BLaER1 treated with 17β-estradiol and CSF1 and Interleukin-3, amounts not matched to agents 10 nM and 100 nM (cell line): ENCODE results near the gene SLC7A8.

Experiments
- H3K27ac ChIP-seq, 11 experiments: shearing (Covaris generic); formaldehyde crosslinking; 2 replicates each; pipeline ENCODE4 v1.8.1; 2022
- H3K27me3 ChIP-seq, 11 experiments: shearing (Covaris generic); formaldehyde crosslinking; 2 replicates each; pipeline ENCODE4 v1.8.1; 2022
- H3K36me3 ChIP-seq, 11 experiments: shearing (Covaris generic); formaldehyde crosslinking; 2 replicates each; pipeline ENCODE4 v1.8.1; 2022
- H3K4me1 ChIP-seq, 10 experiments: shearing (Covaris generic); formaldehyde crosslinking; 2 replicates each; pipeline ENCODE4 v1.8.1; 2022
- H3K4me2 ChIP-seq, 11 experiments: shearing (Covaris generic); formaldehyde crosslinking; 2 replicates each; pipeline ENCODE4 v1.8.1; 2022
- H3K4me3 ChIP-seq, 10 experiments: shearing (Covaris generic); formaldehyde crosslinking; 2 replicates each; pipeline ENCODE4 v1.8.1; 2022
- H3K9ac ChIP-seq, 11 experiments: shearing (Covaris generic); formaldehyde crosslinking; 2 replicates each; pipeline ENCODE4 v1.8.1; 2022
- H3K9me3 ChIP-seq, 11 experiments: shearing (Covaris generic); formaldehyde crosslinking; replicated peaks in 1 of 11; 2 replicates each; pipeline ENCODE4 v1.8.1; 2022
- H4K20me1 ChIP-seq, 11 experiments: shearing (Covaris generic); formaldehyde crosslinking; 2 replicates each; pipeline ENCODE4 v1.8.1; 2022
- Cebpa-rat ChIP-seq, 11 experiments: shearing (Covaris generic); IDR thresholded peaks; 2 replicates each; pipeline ENCODE4 v1.8.1; 2022

SLC7A8 gene

GRCh38 chr14:23146980-23147379 lies 36.5 kb downstream of the SLC7A8 start:
- no peaks in the 10 kb centered on the region; a peak in 1 of 22 replicates for H4K20me1 ChIP-seq
- peak overlapping the region in 1 of 11 experiments; percentile 41; a peak in 2 of 22 replicates for H3K4me2 ChIP-seq
- H3K4me1 ChIP-seq = peaks cover 0 to 65% (median 0%) of the 10 kb centered on the region in 10 experiments; a peak in 5 of 20 replicates
- H3K27ac ChIP-seq = no peak overlapping the region
- no peaks in the 10 kb centered on the region for H3K9me3 ChIP-seq
- no peak overlapping the region for H3K9ac ChIP-seq
- no peaks in the 10 kb centered on the region for H3K27me3 ChIP-seq
- no peak overlapping the region for H3K4me3 ChIP-seq
- H3K36me3 ChIP-seq = peaks cover 0 to 46% (median 0%) of the 10 kb centered on the region in 11 experiments; a peak in 4 of 22 replicates
- no peak for TF ChIP-seq Cebpa-rat (IDR thresholded peaks at IDR 0.05)

DNA sequence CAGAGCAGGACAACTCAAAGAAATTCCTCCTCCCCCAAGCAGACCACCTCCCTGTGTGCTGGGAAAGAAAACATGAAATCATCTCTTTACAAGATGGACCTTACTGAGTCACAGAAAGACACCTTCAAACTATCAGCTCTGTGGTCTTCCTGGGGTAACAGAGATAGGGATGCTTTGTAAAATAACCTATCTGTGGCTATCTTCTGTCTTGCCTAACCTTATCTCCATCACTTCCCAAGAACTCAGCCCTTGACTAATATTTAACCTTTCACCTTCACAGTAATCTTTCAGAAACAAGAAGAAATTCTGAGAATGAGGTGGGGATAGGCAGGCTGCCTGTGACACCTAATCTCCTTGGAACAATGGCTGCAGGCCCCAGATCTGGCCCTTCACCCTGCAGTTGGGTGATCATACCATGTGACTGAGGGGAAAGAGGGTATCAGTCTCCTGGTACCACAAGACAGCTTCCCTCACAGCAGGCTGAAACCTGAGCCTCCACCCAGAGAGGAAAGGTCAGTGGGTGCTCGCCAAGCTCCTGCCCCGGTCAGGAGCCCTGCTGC lies 37.0 kb downstream of the SLC7A8 start:
- Histone ChIP-seq H3K9ac (no peak overlapping the region), H3K27ac (no peak overlapping the region), H3K4me2 (peak overlapping the region in 2 of 11 experiments; percentile 15 to 41; a peak in 2 of 22 replicates), H3K9me3 (no peaks in the 10 kb centered on the region), H3K27me3 (no peaks in the 10 kb centered on the region), H3K4me1 (peaks cover 0 to 64% (median 0%) of the 10 kb centered on the region in 10 experiments; a peak in 5 of 20 replicates), H3K36me3 (peaks cover 0 to 51% (median 0%) of the 10 kb centered on the region in 11 experiments; a peak in 4 of 22 replicates), H4K20me1 (no peaks in the 10 kb centered on the region; a peak in 1 of 22 replicates), H3K4me3 (no peak overlapping the region)
- no peak for TF ChIP-seq Cebpa-rat (IDR thresholded peaks at IDR 0.05)

DNA sequence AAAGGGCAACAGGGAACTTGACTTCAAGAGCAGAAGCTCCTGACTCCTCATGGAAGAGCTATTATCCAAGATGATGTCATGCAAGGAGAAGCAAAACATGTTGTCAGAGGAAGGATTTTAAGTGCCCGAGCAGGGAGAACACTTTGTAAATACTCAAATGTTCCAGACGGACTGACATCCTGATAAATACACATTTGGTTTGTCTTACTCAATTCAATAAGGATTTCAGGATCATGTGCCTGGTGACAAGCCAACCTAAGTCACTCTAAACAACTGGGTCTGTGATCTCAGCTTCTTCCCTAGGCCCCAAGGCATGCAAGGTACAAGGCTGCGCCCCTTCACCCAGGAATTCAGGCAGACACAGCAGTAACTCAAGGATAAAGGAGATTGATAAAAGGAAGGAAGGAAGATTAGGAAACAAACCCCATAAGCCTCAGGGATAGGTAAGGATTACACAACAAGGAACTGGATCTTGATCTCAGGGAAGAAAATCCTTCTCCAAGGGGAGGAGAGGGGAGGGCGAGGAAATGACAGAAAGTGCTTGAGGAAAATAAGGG lies 37.6 kb downstream of the SLC7A8 start:
- Histone ChIP-seq H3K9me3 (no peaks in the 10 kb centered on the region), H4K20me1 (no peaks in the 10 kb centered on the region; a peak in 1 of 22 replicates), H3K9ac (no peak overlapping the region), H3K4me1 (peaks cover 0 to 58% (median 0%) of the 10 kb centered on the region in 10 experiments; a peak in 5 of 20 replicates), H3K27me3 (no peaks in the 10 kb centered on the region), H3K36me3 (peaks cover 0 to 50% (median 0%) of the 10 kb centered on the region in 11 experiments; a peak in 4 of 22 replicates), H3K4me3 (no peak overlapping the region), H3K4me2 (peak overlapping the region in 2 of 11 experiments; percentile 15 to 41; a peak in 2 of 22 replicates), H3K27ac (no peak overlapping the region)
- TF ChIP-seq Cebpa-rat (IDR thresholded peaks at IDR 0.05) = no peak

DNA sequence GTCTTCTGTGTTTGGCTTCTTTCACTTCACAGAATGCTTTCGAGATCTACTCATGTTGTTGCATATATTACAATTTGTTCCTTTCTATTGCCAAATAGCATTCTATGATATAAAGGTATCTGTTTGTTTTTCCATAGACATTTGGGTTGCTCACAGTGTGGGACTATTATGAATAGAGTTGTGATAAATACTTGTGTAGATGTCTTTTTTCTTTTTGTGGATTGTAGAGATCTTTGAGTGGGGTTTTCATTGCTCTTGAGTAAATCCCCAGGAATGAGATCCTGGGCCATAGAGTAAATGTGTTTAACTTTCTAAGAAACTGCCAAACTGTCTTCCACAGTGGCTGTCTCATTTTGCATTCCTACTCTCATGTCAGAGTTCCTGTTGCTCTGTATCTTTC lies 39.5 kb downstream of the SLC7A8 start:
- H3K9me3 ChIP-seq = no peaks in the 10 kb centered on the region
- no peak overlapping the region for H3K4me3 ChIP-seq
- H4K20me1 ChIP-seq = no peaks in the 10 kb centered on the region; a peak in 1 of 22 replicates
- H3K27ac ChIP-seq = no peak overlapping the region
- H3K4me2 ChIP-seq = no peak overlapping the region
- peaks cover 0 to 69% (median 0%) of the 10 kb centered on the region in 11 experiments; a peak in 5 of 22 replicates for H3K36me3 ChIP-seq
- no peak for TF ChIP-seq Cebpa-rat (IDR thresholded peaks at IDR 0.05)
- peaks cover 0 to 39% (median 0%) of the 10 kb centered on the region in 10 experiments; a peak in 5 of 20 replicates for H3K4me1 ChIP-seq
- no peaks in the 10 kb centered on the region for H3K27me3 ChIP-seq
- no peak overlapping the region for H3K9ac ChIP-seq

DNA sequence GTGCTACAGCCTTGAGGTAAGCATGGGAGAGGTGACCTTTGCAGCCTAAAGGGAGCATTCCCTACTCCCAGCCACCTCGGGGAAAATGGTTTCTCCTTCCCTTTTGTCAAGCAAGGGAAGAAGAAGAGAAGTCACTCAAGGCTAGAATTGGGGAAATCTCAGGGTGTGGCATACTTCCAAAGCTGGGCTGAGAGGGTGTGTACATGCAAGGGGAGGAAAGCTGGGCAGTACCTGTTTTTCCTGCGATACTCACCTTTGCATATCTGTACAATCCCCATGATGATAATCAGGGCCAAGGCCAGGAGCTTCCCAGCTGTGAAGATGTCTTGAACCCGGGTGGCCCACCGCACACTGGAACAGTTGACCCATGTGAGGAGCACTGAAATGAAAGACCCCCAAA lies 40.6 kb downstream of the SLC7A8 start:
- peaks cover 0 to 73% (median 0%) of the 10 kb centered on the region in 11 experiments; a peak in 5 of 22 replicates for H3K36me3 ChIP-seq
- H3K9me3 ChIP-seq = no peaks in the 10 kb centered on the region
- peaks cover 0 to 34% (median 0%) of the 10 kb centered on the region in 10 experiments; a peak in 5 of 20 replicates for H3K4me1 ChIP-seq
- H3K27ac ChIP-seq = no peak overlapping the region
- no peak for TF ChIP-seq Cebpa-rat (IDR thresholded peaks at IDR 0.05)
- no peak overlapping the region for H3K9ac ChIP-seq
- no peak overlapping the region for H3K4me3 ChIP-seq
- no peaks in the 10 kb centered on the region for H4K20me1 ChIP-seq
- no peaks in the 10 kb centered on the region for H3K27me3 ChIP-seq
- peak overlapping the region in 2 of 11 experiments; percentile 12 to 55; a peak in 3 of 22 replicates for H3K4me2 ChIP-seq

DNA sequence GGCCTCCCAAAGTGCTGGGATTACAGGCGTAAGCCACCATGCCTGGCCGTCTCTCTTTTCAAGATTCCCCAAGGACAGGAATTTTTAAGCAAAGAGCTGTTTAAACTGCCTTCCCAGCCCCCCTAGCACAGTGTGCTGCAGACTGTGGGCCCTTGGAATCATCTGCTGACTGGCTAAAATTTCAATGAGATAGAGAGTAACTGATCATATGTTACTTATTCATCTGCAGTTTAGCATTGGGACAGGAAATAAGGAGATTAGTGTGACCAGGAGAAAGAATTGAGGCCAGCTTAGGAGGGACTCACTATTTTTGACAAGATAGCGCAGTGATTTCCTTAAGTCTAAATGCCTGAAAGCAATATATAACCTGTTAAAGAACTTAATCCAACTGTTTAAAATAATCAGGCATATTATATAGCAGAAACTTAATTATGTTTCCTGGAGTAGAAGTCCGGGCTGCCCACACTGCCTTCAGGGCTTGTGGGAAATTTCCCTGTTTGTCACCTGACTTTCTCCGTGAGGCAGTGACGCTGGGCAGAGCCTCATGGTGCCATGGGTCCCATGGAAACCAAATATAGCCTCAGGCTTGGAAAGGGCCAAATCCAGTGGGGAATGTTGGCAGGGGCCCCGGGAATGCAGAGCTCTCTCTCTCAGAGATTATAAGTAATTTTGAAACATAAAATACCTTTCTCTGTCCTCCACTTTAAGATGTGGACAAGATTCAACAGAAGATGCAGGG lies 41.6 kb downstream of the SLC7A8 start:
- no peak for TF ChIP-seq Cebpa-rat (IDR thresholded peaks at IDR 0.05)
- no peak overlapping the region for H3K9ac ChIP-seq

GRCh38 chr14:23140371-23140770 lies 43.1 kb downstream of the SLC7A8 start:
- no peak for TF ChIP-seq Cebpa-rat (IDR thresholded peaks at IDR 0.05)
- Histone ChIP-seq H3K9ac (no peak overlapping the region), H3K4me2 (no peak overlapping the region), H3K27me3 (no peaks in the 10 kb centered on the region), H3K36me3 (peaks cover 0 to 82% (median 0%) of the 10 kb centered on the region in 11 experiments; a peak in 5 of 22 replicates), H4K20me1 (no peaks in the 10 kb centered on the region), H3K4me3 (no peak overlapping the region), H3K4me1 (peaks cover 0 to 23% (median 0%) of the 10 kb centered on the region in 10 experiments; a peak in 4 of 20 replicates), H3K27ac (no peak overlapping the region), H3K9me3 (no peaks in the 10 kb centered on the region)

More for the DNA sequence above, 41.6 kb downstream of the SLC7A8 start:
- Histone ChIP-seq H3K4me1 (peaks cover 0 to 34% (median 0%) of the 10 kb centered on the region in 10 experiments; a peak in 5 of 20 replicates), H3K4me2 (peak overlapping the region in 2 of 11 experiments; percentile 3 to 55; a peak in 2 of 22 replicates), H3K27me3 (no peaks in the 10 kb centered on the region), H3K4me3 (no peak overlapping the region), H4K20me1 (no peaks in the 10 kb centered on the region), H3K27ac (no peak overlapping the region), H3K36me3 (peaks cover 0 to 74% (median 0%) of the 10 kb centered on the region in 11 experiments; a peak in 5 of 22 replicates), H3K9me3 (no peaks in the 10 kb centered on the region)

- Histone ChIP-seq H3K4me1 (peaks cover 0 to 23% (median 0%) of the 10 kb centered on the region in 10 experiments; a peak in 4 of 20 replicates), H3K4me3 (no peak overlapping the region), H3K36me3 (peaks cover 0 to 82% (median 0%) of the 10 kb centered on the region in 11 experiments; a peak in 5 of 22 replicates), H3K9me3 (no peaks in the 10 kb centered on the region), H3K27ac (no peak overlapping the region), H3K4me2 (no peak overlapping the region), H4K20me1 (no peaks in the 10 kb centered on the region), H3K9ac (no peak overlapping the region), H3K27me3 (no peaks in the 10 kb centered on the region)
- no peak for TF ChIP-seq Cebpa-rat (IDR thresholded peaks at IDR 0.05)
Measured at GRCh38 chr14:23139874-23140273, 43.6 kb downstream of the SLC7A8 start.
